Globus pallidus (tissue), 1 donor: ENCODE measurements around the gene ARPC4.

ENCODE experiments used
- DNase-seq: peaks from one replicate; pipeline ENCODE4 v3.0.0-alpha.2; 2015; ENCODE audit warnings: low spot score

ARPC4 gene

GRCh38 chr3:9855594-9855993 is 62.7 kb downstream of the ARPC4 start:
- DNase-seq = no peak
